Measurements from ENCODE around the gene ERCC1. TPM values are rescaled to one million over a fixed set of nuclear protein-coding genes. Genes with fewer than 3 reads are reported as not detected.
A peak's percentile ranks its signal among the peaks of the same experiment; 100 is the strongest.

Gene ERCC1
- total and polyA plus RNA-seq, 2 of the 13 experiments (the other 11 are each of a cell fraction or from before 2014, with no cell fraction given), result 40.0 to 66.4 TPM

GRCh38 chr19:45424191-45425058 is 708 bp upstream of the ERCC1 start (continued):
- no peak for TF ChIP-seq XRCC5 (optimal IDR thresholded peaks at IDR 0.05; ENCODE audit: low read length)
- no peak for TF ChIP-seq ZNF253 (CRISPR knock-in tag; IDR thresholded peaks at IDR 0.05; ENCODE audit: borderline replicate concordance)
- TF ChIP-seq MTF1 (CRISPR knock-in tag; IDR thresholded peaks at IDR 0.05), result no peak
- peak; percentile 70 for TF ChIP-seq JUND (CRISPR knock-in tag; IDR thresholded peaks at IDR 0.05)
- no peak for TF ChIP-seq NFYB (CRISPR knock-in tag; IDR thresholded peaks at IDR 0.05)
- no peak for TF ChIP-seq ATF7-NPFF (CRISPR knock-in tag; IDR thresholded peaks at IDR 0.05; ENCODE audit: low read depth)
- TF ChIP-seq REPIN1 (CRISPR knock-in tag; IDR thresholded peaks at IDR 0.05; ENCODE audit: borderline replicate concordance, low read depth), result no peak
- no peak for TF ChIP-seq ZNF546 (CRISPR knock-in tag; conservative IDR thresholded peaks at IDR 0.05)
- no peak for TF ChIP-seq ZNF510 (CRISPR knock-in tag; IDR thresholded peaks at IDR 0.05; ENCODE audit: low read depth)
- no peak for TF ChIP-seq REL (CRISPR knock-in tag; conservative IDR thresholded peaks at IDR 0.05)
- no peak for TF ChIP-seq MZF1 (CRISPR knock-in tag; IDR thresholded peaks at IDR 0.05; ENCODE audit: borderline replicate concordance)
- no peak for TF ChIP-seq NR3C1 (CRISPR knock-in tag; IDR thresholded peaks at IDR 0.05)
- TF ChIP-seq ZNF740 (CRISPR knock-in tag; IDR thresholded peaks at IDR 0.05), result no peak
- TF ChIP-seq ELF1 (CRISPR knock-in tag; IDR thresholded peaks at IDR 0.05), result peak; percentile 74
- TF ChIP-seq ZBTB33 (CRISPR knock-in tag; IDR thresholded peaks at IDR 0.05), result no peak
- no peak for TF ChIP-seq KDM4B (CRISPR knock-in tag; IDR thresholded peaks at IDR 0.05)
- no peak for TF ChIP-seq SP5 (CRISPR knock-in tag; IDR thresholded peaks at IDR 0.05; ENCODE audit: borderline replicate concordance, low read depth)
- TF ChIP-seq SMARCE1 (IDR thresholded peaks at IDR 0.05; ENCODE audit: borderline replicate concordance), result no peak
- TF ChIP-seq, protein P1, sequence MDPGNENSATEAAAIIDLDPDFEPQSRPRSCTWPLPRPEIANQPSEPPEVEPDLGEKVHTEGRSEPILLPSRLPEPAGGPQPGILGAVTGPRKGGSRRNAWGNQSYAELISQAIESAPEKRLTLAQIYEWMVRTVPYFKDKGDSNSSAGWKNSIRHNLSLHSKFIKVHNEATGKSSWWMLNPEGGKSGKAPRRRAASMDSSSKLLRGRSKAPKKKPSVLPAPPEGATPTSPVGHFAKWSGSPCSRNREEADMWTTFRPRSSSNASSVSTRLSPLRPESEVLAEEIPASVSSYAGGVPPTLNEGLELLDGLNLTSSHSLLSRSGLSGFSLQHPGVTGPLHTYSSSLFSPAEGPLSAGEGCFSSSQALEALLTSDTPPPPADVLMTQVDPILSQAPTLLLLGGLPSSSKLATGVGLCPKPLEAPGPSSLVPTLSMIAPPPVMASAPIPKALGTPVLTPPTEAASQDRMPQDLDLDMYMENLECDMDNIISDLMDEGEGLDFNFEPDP (CRISPR knock-in tag; conservative IDR thresholded peaks at IDR 0.05), result no peak
- TF ChIP-seq RFXAP (CRISPR knock-in tag; IDR thresholded peaks at IDR 0.05; ENCODE audit: borderline replicate concordance), result no peak
- no peak for TF ChIP-seq SRSF1 (optimal IDR thresholded peaks at IDR 0.05; ENCODE audit: low read depth, low read length)
- no peak for TF ChIP-seq ZNF224 (CRISPR knock-in tag; IDR thresholded peaks at IDR 0.05)
- no peak for TF ChIP-seq ZBTB46 (CRISPR knock-in tag; IDR thresholded peaks at IDR 0.05; ENCODE audit: borderline replicate concordance)
- TF ChIP-seq ZNF577 (CRISPR knock-in tag; IDR thresholded peaks at IDR 0.05; ENCODE audit: borderline replicate concordance, low read depth), result no peak
- no peak for TF ChIP-seq SMAD1 (CRISPR knock-in tag; IDR thresholded peaks at IDR 0.05; ENCODE audit: borderline replicate concordance, low read depth)
